ENCODE results near the gene GH2. TPM values are rescaled to one million over a fixed set of nuclear protein-coding genes. Genes with fewer than 3 reads are reported as not detected.
"Not testable (repeated sequence)": the region's sequence is repeated elsewhere in the genome, so short reads cannot be mapped to it uniquely, and the experiment has no call there.

GH2 gene
- total and polyA plus RNA-seq, 2 experiments from 2014 or later: 0.59 to 2.3 TPM

GRCh38 chr17:63919311-63919723 lies 37.6 kb upstream of the GH2 start:
- Mint-ChIP-seq H3K4me1 (peaks cover 22% of the 10 kb centered on the region), H3K27me3 (ENCODE audit: insufficient read depth, low read depth, poor library complexity) (peaks cover 25% of the 10 kb centered on the region), H3K36me3 (ENCODE audit: low read depth) (no peaks in the 10 kb centered on the region), H3K27ac (no peak overlapping the region), H3K4me3 (peak overlapping the region; percentile 39; the same call in 1 of the 3 replicates), H3K9me3 (no peaks in the 10 kb centered on the region)
- Histone ChIP-seq H4K20me1 (replicated peaks; ENCODE audit: insufficient read depth) (no peaks in the 10 kb centered on the region), H2AFZ (0 out of 2 replicates have a peak overlapping the region, but pooled peaks have one; percentile 86), H3K4me3 (no peak overlapping the region), H3K27me3 (ENCODE audit: insufficient read depth) (no peaks in the 10 kb centered on the region), H3K79me2 (replicated peaks; ENCODE audit: insufficient read depth) (no peaks in the 10 kb centered on the region), H3K27ac (ENCODE audit: low read depth) (no peak overlapping the region), H3K9me2 (ENCODE audit: insufficient read depth) (no peaks in the 10 kb centered on the region), H3K4me1 (ENCODE audit: insufficient read depth) (0 out of 2 replicates have a peak, but pooled peaks cover 4% of the 10 kb centered on the region), H3K4me2 (no peak overlapping the region), H3F3A (replicated peaks; ENCODE audit: low read depth) (no peaks in the 10 kb centered on the region), H3K36me3 (ENCODE audit: insufficient read depth) (no peaks in the 10 kb centered on the region)
- ATAC-seq (peak; percentile 96), DNase-seq (ENCODE audit: low spot score) (peak; percentile 82)
- TF ChIP-seq EZH2phosphoT487 (IDR thresholded peaks at IDR 0.05; ENCODE audit: unreplicated experiment) (no peak), CTCF (conservative IDR thresholded peaks at IDR 0.05; ENCODE audit: low read depth in 2 of 2) (peak; percentile 84 to 92)

GRCh38 chr17:63918789-63919305 lies 37.1 kb upstream of the GH2 start, which contains the start of gene GH1:
GH1 (minus strand) TSS chr17:63918839; CDS start chr17:63918776, 63 bp downstream.
- H3K79me2 ChIP-seq (replicated peaks; ENCODE audit: insufficient read depth); H3K9me3 Mint-ChIP-seq; H3K36me3 Mint-ChIP-seq (ENCODE audit: low read depth); H3K27ac Mint-ChIP-seq; H4K20me1 ChIP-seq (replicated peaks; ENCODE audit: insufficient read depth); H3K27me3 ChIP-seq (ENCODE audit: insufficient read depth); DNase-seq (ENCODE audit: low spot score); H3K27ac ChIP-seq (ENCODE audit: low read depth); H3K9me2 ChIP-seq (ENCODE audit: insufficient read depth); H3K4me1 ChIP-seq (ENCODE audit: insufficient read depth); H3F3A ChIP-seq (replicated peaks; ENCODE audit: low read depth); ATAC-seq; H3K36me3 ChIP-seq (ENCODE audit: insufficient read depth): not testable (repeated sequence)
- Histone ChIP-seq H3K4me2 (peak within 1 kb of the TSS; percentile 79), H3K4me3 (peak within 1 kb of the TSS; percentile 54), H2AFZ (peak within 1 kb of the TSS; percentile 87)
- Mint-ChIP-seq H3K4me3 (peak within 1 kb of the TSS; percentile 50; the same call in 2 of the 3 replicates), H3K4me1 (peaks cover 22% of the 10 kb centered on the region), H3K27me3 (ENCODE audit: insufficient read depth, low read depth, poor library complexity) (peaks cover 25% of the 10 kb centered on the region)

GRCh38 chr17:63918305-63918704 lies 36.6 kb upstream of the GH2 start:
- TF ChIP-seq EZH2 (IDR thresholded peaks at IDR 0.05; ENCODE audit: low read depth, unreplicated experiment) (no peak), CTCF (conservative IDR thresholded peaks at IDR 0.05; ENCODE audit: low read depth in 2 of 2) (peak in 1 of 2 experiments; percentile 49; a peak in 2 of 4 replicates)
- Mint-ChIP-seq H3K36me3 (ENCODE audit: low read depth) (no peaks in the 10 kb centered on the region), H3K27ac (no peak overlapping the region), H3K4me1 (peaks cover 22% of the 10 kb centered on the region), H3K4me3 (peak overlapping the region; percentile 50; the same call in 2 of the 3 replicates), H3K27me3 (ENCODE audit: insufficient read depth, low read depth, poor library complexity) (peaks cover 25% of the 10 kb centered on the region), H3K9me3 (no peaks in the 10 kb centered on the region)
- Histone ChIP-seq H3F3A (replicated peaks; ENCODE audit: low read depth) (no peaks in the 10 kb centered on the region), H3K4me2 (peak overlapping the region; percentile 79), H3K79me2 (replicated peaks; ENCODE audit: insufficient read depth) (no peaks in the 10 kb centered on the region), H3K27ac (ENCODE audit: low read depth) (no peak overlapping the region), H3K9me2 (ENCODE audit: insufficient read depth) (no peaks in the 10 kb centered on the region), H4K20me1 (replicated peaks; ENCODE audit: insufficient read depth) (no peaks in the 10 kb centered on the region), H3K27me3 (ENCODE audit: insufficient read depth) (no peaks in the 10 kb centered on the region), H3K4me3 (peak overlapping the region; percentile 54), H2AFZ (peak overlapping the region; percentile 87; the same call in 1 of the 2 replicates), H3K36me3 (ENCODE audit: insufficient read depth) (no peaks in the 10 kb centered on the region), H3K4me1 (ENCODE audit: insufficient read depth) (0 out of 2 replicates have a peak, but pooled peaks cover 4% of the 10 kb centered on the region)
- ATAC-seq (peak; percentile 87), DNase-seq (ENCODE audit: low spot score) (peak; percentile 77)

All from GM23338 (cell line).